HL-60 (cell line): ENCODE data around the gene MME.

Source experiments
- DNase-seq, 2 experiments: peaks; one replicate each; pipeline ENCODE4 v3.0.0-alpha.2; 2010 to 2020; ENCODE audit warnings: low read depth in 1 of 2, low spot score in 1 of 2
- H3K27ac ChIP-seq: fragments of 250-450 bp; sonication (Bioruptor Pico); replicated peaks from 2 replicates; pipeline ENCODE4 v1.5.1; 2020; ENCODE audit warnings: mild to moderate bottlenecking, moderate library complexity
- H3K27me3 ChIP-seq: fragments of 250-450 bp; sonication (Bioruptor Pico); 2 replicates; pipeline ENCODE4 v1.5.1; 2021; ENCODE audit warnings: mild to moderate bottlenecking, moderate library complexity; ENCODE audit not compliant: insufficient read depth, poor library complexity, severe bottlenecking
- H3K4me3 ChIP-seq: replicated peaks from 2 replicates; pipeline ENCODE4 v1.5.1; 2011; ENCODE audit warnings: mild to moderate bottlenecking, control low read depth, low read length; ENCODE audit not compliant: insufficient read depth
- GABPA ChIP-seq: IDR thresholded peaks from 2 replicates; pipeline ENCODE4 v1.6.1; 2012; ENCODE audit warnings: low read depth
- POLR2AphosphoS5 ChIP-seq: IDR thresholded peaks from 2 replicates; pipeline ENCODE4 v1.6.1; 2012; ENCODE audit warnings: low read depth
- SPI1 ChIP-seq: IDR thresholded peaks from 2 replicates; pipeline ENCODE4 v1.6.1; 2012; ENCODE audit warnings: low read depth, mild to moderate bottlenecking, borderline replicate concordance
- TF ChIP-seq, protein P1 (sequence below): IDR thresholded peaks from 2 replicates; pipeline ENCODE4 v1.6.1; 2012; ENCODE audit warnings: low read depth; ENCODE audit not compliant: insufficient replicate concordance
- TF ChIP-seq, protein P2 (sequence below): IDR thresholded peaks from one replicate; pipeline ENCODE4 v1.5.1; 2011; ENCODE audit warnings: low read length, control low read depth, inconsistent platforms; ENCODE audit not compliant: insufficient read depth

MME gene

DNA sequence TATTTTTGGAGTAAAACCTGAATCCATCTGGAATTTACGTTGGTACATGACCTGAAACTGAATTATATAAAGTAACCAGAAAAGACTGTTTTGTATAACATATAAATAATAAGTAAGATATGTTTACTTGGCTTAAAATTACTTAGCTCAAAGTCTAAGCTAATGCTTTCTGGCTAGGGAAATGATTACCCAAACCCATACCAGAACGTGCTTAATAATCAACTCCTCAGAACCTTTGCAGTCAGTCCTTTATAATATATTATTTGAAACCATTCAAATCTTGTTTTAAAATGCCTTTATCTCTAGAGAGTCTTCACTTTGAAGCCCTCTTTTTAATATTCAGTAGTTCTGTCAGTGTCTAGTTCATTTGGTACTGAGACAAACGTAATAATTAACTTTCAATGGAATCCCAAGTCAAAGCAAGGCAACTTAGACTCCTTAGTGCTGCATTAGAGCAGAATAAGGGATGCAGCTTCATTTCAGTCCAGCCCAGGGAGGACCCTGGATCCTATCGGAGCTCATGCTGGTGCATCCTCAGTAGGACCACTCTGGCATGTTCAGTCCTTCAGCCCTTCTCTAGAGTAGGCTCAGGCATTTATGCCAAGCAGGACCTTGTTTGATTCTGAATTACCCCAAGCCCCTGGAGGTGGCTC, 81.6 kb downstream of the MME start:
- Histone ChIP-seq H3K4me3 (no peak overlapping the region), H3K27me3 (no peaks in the 10 kb centered on the region), H3K27ac (no peak overlapping the region)
- no peak for DNase-seq
- TF ChIP-seq, protein P1, sequence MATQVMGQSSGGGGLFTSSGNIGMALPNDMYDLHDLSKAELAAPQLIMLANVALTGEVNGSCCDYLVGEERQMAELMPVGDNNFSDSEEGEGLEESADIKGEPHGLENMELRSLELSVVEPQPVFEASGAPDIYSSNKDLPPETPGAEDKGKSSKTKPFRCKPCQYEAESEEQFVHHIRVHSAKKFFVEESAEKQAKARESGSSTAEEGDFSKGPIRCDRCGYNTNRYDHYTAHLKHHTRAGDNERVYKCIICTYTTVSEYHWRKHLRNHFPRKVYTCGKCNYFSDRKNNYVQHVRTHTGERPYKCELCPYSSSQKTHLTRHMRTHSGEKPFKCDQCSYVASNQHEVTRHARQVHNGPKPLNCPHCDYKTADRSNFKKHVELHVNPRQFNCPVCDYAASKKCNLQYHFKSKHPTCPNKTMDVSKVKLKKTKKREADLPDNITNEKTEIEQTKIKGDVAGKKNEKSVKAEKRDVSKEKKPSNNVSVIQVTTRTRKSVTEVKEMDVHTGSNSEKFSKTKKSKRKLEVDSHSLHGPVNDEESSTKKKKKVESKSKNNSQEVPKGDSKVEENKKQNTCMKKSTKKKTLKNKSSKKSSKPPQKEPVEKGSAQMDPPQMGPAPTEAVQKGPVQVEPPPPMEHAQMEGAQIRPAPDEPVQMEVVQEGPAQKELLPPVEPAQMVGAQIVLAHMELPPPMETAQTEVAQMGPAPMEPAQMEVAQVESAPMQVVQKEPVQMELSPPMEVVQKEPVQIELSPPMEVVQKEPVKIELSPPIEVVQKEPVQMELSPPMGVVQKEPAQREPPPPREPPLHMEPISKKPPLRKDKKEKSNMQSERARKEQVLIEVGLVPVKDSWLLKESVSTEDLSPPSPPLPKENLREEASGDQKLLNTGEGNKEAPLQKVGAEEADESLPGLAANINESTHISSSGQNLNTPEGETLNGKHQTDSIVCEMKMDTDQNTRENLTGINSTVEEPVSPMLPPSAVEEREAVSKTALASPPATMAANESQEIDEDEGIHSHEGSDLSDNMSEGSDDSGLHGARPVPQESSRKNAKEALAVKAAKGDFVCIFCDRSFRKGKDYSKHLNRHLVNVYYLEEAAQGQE, result no peak
- TF ChIP-seq GABPA, result no peak
- TF ChIP-seq, protein P2, sequence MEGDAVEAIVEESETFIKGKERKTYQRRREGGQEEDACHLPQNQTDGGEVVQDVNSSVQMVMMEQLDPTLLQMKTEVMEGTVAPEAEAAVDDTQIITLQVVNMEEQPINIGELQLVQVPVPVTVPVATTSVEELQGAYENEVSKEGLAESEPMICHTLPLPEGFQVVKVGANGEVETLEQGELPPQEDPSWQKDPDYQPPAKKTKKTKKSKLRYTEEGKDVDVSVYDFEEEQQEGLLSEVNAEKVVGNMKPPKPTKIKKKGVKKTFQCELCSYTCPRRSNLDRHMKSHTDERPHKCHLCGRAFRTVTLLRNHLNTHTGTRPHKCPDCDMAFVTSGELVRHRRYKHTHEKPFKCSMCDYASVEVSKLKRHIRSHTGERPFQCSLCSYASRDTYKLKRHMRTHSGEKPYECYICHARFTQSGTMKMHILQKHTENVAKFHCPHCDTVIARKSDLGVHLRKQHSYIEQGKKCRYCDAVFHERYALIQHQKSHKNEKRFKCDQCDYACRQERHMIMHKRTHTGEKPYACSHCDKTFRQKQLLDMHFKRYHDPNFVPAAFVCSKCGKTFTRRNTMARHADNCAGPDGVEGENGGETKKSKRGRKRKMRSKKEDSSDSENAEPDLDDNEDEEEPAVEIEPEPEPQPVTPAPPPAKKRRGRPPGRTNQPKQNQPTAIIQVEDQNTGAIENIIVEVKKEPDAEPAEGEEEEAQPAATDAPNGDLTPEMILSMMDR, result no peak
- TF ChIP-seq SPI1, result no peak
- TF ChIP-seq POLR2AphosphoS5, result no peak

DNA sequence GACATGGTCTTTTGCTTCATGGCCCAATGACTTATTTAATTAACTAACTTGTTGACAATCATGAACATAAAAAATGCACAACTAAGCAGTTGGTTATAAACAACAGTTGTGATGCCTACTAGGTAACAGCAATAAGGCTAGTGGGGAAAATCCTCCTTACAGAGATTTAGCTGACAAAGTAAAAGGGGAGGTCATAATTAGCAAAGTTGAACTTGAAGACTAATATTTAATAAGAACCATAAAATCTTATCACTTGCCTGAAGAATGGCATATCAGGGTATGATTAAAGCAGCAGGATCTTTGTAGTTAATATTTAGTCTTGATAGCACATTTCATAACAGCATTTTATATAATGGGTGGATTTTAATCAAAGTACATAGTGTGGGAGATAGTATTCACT, 84.2 kb downstream of the MME start:
- H3K4me3 ChIP-seq, result no peak overlapping the region
- H3K27ac ChIP-seq, result no peak overlapping the region
- no peak for DNase-seq
- TF ChIP-seq POLR2AphosphoS5, result no peak
- TF ChIP-seq SPI1, result no peak
- TF ChIP-seq GABPA, result no peak
- peaks cover under 1% of the 10 kb centered on the region for H3K27me3 ChIP-seq

DNA sequence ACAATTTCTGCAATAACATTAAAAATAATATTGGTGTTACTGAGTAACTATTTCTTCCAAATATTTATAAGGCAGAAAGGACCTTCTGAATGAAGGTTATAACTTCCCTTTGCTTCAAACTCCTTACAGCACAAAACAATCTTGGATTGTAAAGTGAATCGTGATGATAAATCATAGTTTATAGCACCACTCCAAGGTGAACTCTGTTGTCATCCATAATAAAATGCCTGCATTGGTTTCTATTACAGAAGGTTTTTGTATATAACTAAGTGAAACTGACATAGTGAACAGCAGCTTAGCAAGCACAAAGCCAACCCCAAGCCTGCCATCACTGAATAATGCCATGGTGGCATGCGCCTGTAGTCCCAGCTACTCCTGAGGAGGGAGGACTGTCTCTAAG, 86.3 kb downstream of the MME start:
- DNase-seq, result no peak
- TF ChIP-seq POLR2AphosphoS5 (no peak), GABPA (no peak), SPI1 (no peak)
- TF ChIP-seq, protein P1, result no peak
- TF ChIP-seq, protein P2, result no peak
- Histone ChIP-seq H3K27me3 (peaks cover 2% of the 10 kb centered on the region), H3K27ac (no peak overlapping the region), H3K4me3 (no peak overlapping the region)

DNA sequence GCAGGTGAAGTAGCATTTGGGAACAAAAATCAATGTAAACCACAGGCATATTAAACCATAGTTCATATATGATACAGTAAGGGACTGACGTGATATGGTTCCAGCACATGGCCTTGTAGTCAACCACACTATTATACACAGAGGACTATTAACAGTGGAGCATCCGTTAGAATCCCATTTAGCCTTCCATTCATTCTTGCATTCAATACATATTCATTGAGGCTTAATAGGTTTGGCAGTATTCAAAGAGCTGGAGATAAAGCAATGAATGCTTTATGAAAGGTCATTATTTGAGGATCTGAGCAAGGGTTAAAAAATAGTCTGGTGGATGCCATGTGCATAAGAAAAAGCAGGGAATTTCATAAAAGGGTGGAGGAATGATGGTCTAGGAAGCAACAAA, 89.1 kb downstream of the MME start:
- Histone ChIP-seq H3K27ac (no peak overlapping the region), H3K4me3 (no peak overlapping the region), H3K27me3 (peaks cover 2% of the 10 kb centered on the region)
- no peak for DNase-seq
- no peak for TF ChIP-seq GABPA
- TF ChIP-seq, protein P2, result no peak
- TF ChIP-seq POLR2AphosphoS5, result no peak
- TF ChIP-seq SPI1, result no peak
- TF ChIP-seq, protein P1, result no peak
